Measurements from ENCODE around the gene MYOM3. TPM values are rescaled to one million over a fixed set of nuclear protein-coding genes. Genes with fewer than 3 reads are reported as not detected.
A peak's percentile ranks its signal among the peaks of the same experiment; 100 is the strongest.
"Not testable (repeated sequence)": the region's sequence is repeated elsewhere in the genome, so short reads cannot be mapped to it uniquely, and the experiment has no call there.

The MYOM3 gene
- total RNA-seq, 1 experiment from 2014 or later, result 0.04 TPM

- Histone ChIP-seq H4K20me1 (ENCODE audit: low read length) (no peaks in the 10 kb centered on the region), H3K36me3 (ENCODE audit: low read depth, low read length) (no peaks in the 10 kb centered on the region), H3K4me1 (ENCODE audit: insufficient read depth, low read length) (peaks cover 30% of the 10 kb centered on the region), H3K27me3 (ENCODE audit: low read length) (no peaks in the 10 kb centered on the region), H3K9me3 (ENCODE audit: low read length) (no peaks in the 10 kb centered on the region), H3K27ac (ENCODE audit: low read length) (peak overlapping the region; percentile 71), H2AFZ (ENCODE audit: low read length) (no peak overlapping the region), H3K9ac (ENCODE audit: low read length) (no peak overlapping the region), H3K9me2 (replicated peaks; ENCODE audit: low read length) (no peaks in the 10 kb centered on the region), H3K79me2 (ENCODE audit: low read length) (no peaks in the 10 kb centered on the region), H3K4me3 (ENCODE audit: low read length) (no peak overlapping the region), H3K4me2 (ENCODE audit: low read length) (peak overlapping the region; percentile 57), H3F3A (ENCODE audit: low read length, unreplicated experiment) (no peaks in the 10 kb centered on the region)
- intact Hi-C loops (cut with micrococcal nuclease), result loop anchor here (5.0 kb wide), 1 partner anchor 81 kb away; no protein-coding TSS in a partner anchor
- BruUV-seq (replicated peaks), result no TSS peak
- no peak for TF ChIP-seq EZH2phosphoT487 (IDR thresholded peaks at IDR 0.05; ENCODE audit: borderline replicate concordance, low read length)
- no peak for TF ChIP-seq CTCF (conservative IDR thresholded peaks at IDR 0.05; ENCODE audit: low read depth, low read length)
- no peak for TF ChIP-seq EZH2 (IDR thresholded peaks at IDR 0.05; ENCODE audit: low read length, unreplicated experiment)
- DNase-seq (peak; percentile 97), ATAC-seq (peak; percentile 54)
- ChIA-PET POLR2A (ENCODE audit: unreplicated experiment) (no interaction called here), CTCF (no interaction called here)
Observed at GRCh38 chr1:24048205-24048869, 63.6 kb downstream of the MYOM3 start.

GRCh38 chr1:24047110-24047477 lies 64.8 kb downstream of the MYOM3 start:
- Histone ChIP-seq H4K20me1 (ENCODE audit: low read length) (no peaks in the 10 kb centered on the region), H3K79me2 (ENCODE audit: low read length) (no peaks in the 10 kb centered on the region), H3K36me3 (ENCODE audit: low read depth, low read length) (no peaks in the 10 kb centered on the region), H3K9me3 (ENCODE audit: low read length) (no peaks in the 10 kb centered on the region), H2AFZ (ENCODE audit: low read length) (no peak overlapping the region), H3K4me3 (ENCODE audit: low read length) (peak overlapping the region; percentile 38; the same call in 1 of the 2 replicates), H3K27me3 (ENCODE audit: low read length) (no peaks in the 10 kb centered on the region), H3K4me2 (ENCODE audit: low read length) (peak overlapping the region; percentile 69), H3F3A (ENCODE audit: low read length, unreplicated experiment) (no peaks in the 10 kb centered on the region), H3K27ac (ENCODE audit: low read length) (peak overlapping the region; percentile 87), H3K9ac (ENCODE audit: low read length) (peak overlapping the region; percentile 56), H3K9me2 (replicated peaks; ENCODE audit: low read length) (no peaks in the 10 kb centered on the region), H3K4me1 (ENCODE audit: insufficient read depth, low read length) (peaks cover 30% of the 10 kb centered on the region)
- no TSS peak for BruUV-seq (replicated peaks)
- ChIA-PET POLR2A (ENCODE audit: unreplicated experiment) (interaction anchor here (0.5 to 1.0 kb wide), 3 partner anchors 36 to 88 kb away, joined by 3 to 5 read pairs (median 3); partner anchors contain the start of gene PNRC2), CTCF (interaction anchor here (0.6 kb wide), 1 partner anchor 83 kb away, joined by 6 read pairs; no protein-coding TSS in a partner anchor)
- DNase-seq, result peak; percentile 89
- intact Hi-C loops (cut with micrococcal nuclease), result loop anchor here (5.0 kb wide), 1 partner anchor 80 kb away; no protein-coding TSS in a partner anchor
- ATAC-seq, result peak; percentile 71
- no peak for TF ChIP-seq EZH2phosphoT487 (IDR thresholded peaks at IDR 0.05; ENCODE audit: borderline replicate concordance, low read length)
- TF ChIP-seq CTCF (conservative IDR thresholded peaks at IDR 0.05; ENCODE audit: low read depth, low read length), result peak; percentile 26; the same call in 1 of the 2 replicates

- POLR2A ChIA-PET (ENCODE audit: unreplicated experiment), result interaction anchor here (0.5 kb wide), 1 partner anchor 354 kb away, joined by 5 read pairs; no protein-coding TSS in a partner anchor
- no TSS peak for BruUV-seq (replicated peaks)
- Histone ChIP-seq H3K4me2 (ENCODE audit: low read length) (peak overlapping the region; percentile 53), H3K9me2 (replicated peaks; ENCODE audit: low read length) (no peaks in the 10 kb centered on the region), H2AFZ (ENCODE audit: low read length) (no peak overlapping the region), H3K9ac (ENCODE audit: low read length) (no peak overlapping the region), H3F3A (ENCODE audit: low read length, unreplicated experiment) (no peaks in the 10 kb centered on the region), H3K27me3 (ENCODE audit: low read length) (no peaks in the 10 kb centered on the region), H4K20me1 (ENCODE audit: low read length) (no peaks in the 10 kb centered on the region), H3K9me3 (ENCODE audit: low read length) (no peaks in the 10 kb centered on the region), H3K79me2 (ENCODE audit: low read length) (no peaks in the 10 kb centered on the region), H3K4me1 (ENCODE audit: insufficient read depth, low read length) (peaks cover 30% of the 10 kb centered on the region), H3K27ac (ENCODE audit: low read length) (peak overlapping the region; percentile 87), H3K4me3 (ENCODE audit: low read length) (peak overlapping the region; percentile 4; the same call in 1 of the 2 replicates), H3K36me3 (ENCODE audit: low read depth, low read length) (no peaks in the 10 kb centered on the region)
- CTCF ChIA-PET, result interaction anchor here (1.0 kb wide), 1 partner anchor 17 kb away, joined by 3 read pairs; no protein-coding TSS in a partner anchor
- DNase-seq (no peak), ATAC-seq (no peak)
- no peak for TF ChIP-seq CTCF (conservative IDR thresholded peaks at IDR 0.05; ENCODE audit: low read depth, low read length)
- no peak for TF ChIP-seq EZH2phosphoT487 (IDR thresholded peaks at IDR 0.05; ENCODE audit: borderline replicate concordance, low read length)
- no peak for TF ChIP-seq EZH2 (IDR thresholded peaks at IDR 0.05; ENCODE audit: low read length, unreplicated experiment)
- intact Hi-C loops (cut with micrococcal nuclease), result loop anchor here (5.0 kb wide), 1 partner anchor 78 kb away; no protein-coding TSS in a partner anchor
Observed at GRCh38 chr1:24045771-24046170, 66.2 kb downstream of the MYOM3 start.

- POLR2A ChIA-PET (ENCODE audit: unreplicated experiment); H3K4me2 ChIP-seq (ENCODE audit: low read length): not testable (repeated sequence)
Observed at GRCh38 chr1:24044672-24045071, 67.3 kb downstream of the MYOM3 start.

More at GRCh38 chr1:24044672-24045071, 67.3 kb downstream of the MYOM3 start:
- H3F3A ChIP-seq (ENCODE audit: low read length, unreplicated experiment); H3K79me2 ChIP-seq (ENCODE audit: low read length); H3K9me3 ChIP-seq (ENCODE audit: low read length); BruUV-seq (replicated peaks); H3K27ac ChIP-seq (ENCODE audit: low read length); H3K36me3 ChIP-seq (ENCODE audit: low read depth, low read length); H3K9ac ChIP-seq (ENCODE audit: low read length); DNase-seq; H3K9me2 ChIP-seq (replicated peaks; ENCODE audit: low read length); H3K27me3 ChIP-seq (ENCODE audit: low read length); H3K4me3 ChIP-seq (ENCODE audit: low read length); ATAC-seq; H2AFZ ChIP-seq (ENCODE audit: low read length); CTCF ChIA-PET; H4K20me1 ChIP-seq (ENCODE audit: low read length): not testable (repeated sequence)
- intact Hi-C loops (cut with micrococcal nuclease), result loop anchor here (5.0 kb wide), 1 partner anchor 77 kb away; no protein-coding TSS in a partner anchor
- H3K4me1 ChIP-seq (ENCODE audit: insufficient read depth, low read length), result peaks cover 30% of the 10 kb centered on the region

Data from PC-3 (cell line).